Kidney glomerular epithelial cell (primary cell): ENCODE measurements around the gene MRS2.
"Not testable (repeated sequence)": the region's sequence is repeated elsewhere in the genome, so short reads cannot be mapped to it uniquely, and the experiment has no call there.

Experiments used
- DNase-seq: peaks from one replicate; lab custom pipeline; 2025; lab: John Stamatoyannopoulos, UW

MRS2 gene

DNA sequence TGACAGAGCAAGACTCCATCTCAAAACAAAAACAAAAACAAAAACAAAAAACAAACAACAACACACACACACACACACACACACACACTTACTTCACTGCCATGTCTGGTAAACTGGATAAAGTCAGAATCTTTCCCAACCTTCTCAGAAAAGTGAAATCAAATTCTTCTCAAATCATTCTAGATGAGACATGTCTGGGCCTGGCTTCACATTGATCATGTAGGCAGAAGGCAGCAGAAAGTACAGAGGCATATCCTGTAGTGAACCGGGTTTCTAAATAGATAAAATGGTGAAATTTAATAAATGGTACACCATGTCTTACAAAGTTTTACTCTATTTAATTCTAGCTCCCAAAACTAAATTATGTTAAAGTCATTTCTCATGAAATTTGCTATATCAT lies 14.9 kb upstream of the MRS2 start:
- no peak for DNase-seq

DNA sequence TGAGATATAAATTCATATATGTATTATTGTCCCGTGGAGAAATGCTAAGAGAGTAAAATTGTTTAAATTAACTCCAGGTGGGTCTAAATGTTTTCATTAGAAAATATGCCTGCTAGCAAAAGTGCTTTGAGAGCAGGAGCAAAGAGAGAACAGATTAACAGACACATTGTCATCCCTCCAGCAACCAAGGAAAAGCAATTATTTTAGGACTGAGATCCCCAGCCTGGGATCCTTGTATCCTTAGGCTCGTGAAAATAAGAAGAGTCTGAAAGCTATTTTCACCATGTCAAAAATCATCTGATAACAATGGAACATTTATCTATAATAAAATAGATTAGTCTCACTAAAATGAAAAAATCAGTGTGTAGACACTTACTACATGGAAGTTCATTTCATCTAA lies 11.5 kb upstream of the MRS2 start:
- DNase-seq, result no peak

DNA sequence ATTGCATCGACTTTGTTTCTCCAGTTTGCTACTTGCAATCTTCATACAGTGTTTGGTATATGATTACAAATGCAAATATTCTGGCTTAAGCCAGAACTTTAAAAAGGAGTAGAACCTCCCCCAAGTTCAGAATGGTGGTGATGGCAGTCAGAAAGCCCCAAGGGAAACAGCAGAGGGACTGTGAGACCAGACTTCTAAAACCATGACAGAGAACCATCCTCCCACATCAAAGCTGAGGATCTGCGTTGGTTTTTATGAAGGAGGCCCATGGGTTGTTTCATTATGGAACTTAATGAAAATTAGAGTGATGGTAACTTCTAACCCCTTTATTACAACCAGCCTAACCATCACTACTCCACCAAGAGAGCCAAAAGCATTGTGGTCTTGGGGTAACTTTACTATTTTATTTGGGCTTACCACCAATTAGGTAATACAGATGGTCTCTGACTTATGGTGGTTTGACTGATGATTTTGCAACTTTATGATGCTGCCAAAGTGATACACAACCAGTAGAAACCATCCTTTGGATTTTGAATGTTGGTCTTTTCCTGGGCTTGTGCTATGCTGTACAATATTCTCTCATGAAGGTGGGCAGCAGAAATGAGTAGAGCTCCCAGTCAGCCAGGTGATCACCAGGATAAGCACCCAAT lies 10.9 kb upstream of the MRS2 start:
- no peak for DNase-seq

DNA sequence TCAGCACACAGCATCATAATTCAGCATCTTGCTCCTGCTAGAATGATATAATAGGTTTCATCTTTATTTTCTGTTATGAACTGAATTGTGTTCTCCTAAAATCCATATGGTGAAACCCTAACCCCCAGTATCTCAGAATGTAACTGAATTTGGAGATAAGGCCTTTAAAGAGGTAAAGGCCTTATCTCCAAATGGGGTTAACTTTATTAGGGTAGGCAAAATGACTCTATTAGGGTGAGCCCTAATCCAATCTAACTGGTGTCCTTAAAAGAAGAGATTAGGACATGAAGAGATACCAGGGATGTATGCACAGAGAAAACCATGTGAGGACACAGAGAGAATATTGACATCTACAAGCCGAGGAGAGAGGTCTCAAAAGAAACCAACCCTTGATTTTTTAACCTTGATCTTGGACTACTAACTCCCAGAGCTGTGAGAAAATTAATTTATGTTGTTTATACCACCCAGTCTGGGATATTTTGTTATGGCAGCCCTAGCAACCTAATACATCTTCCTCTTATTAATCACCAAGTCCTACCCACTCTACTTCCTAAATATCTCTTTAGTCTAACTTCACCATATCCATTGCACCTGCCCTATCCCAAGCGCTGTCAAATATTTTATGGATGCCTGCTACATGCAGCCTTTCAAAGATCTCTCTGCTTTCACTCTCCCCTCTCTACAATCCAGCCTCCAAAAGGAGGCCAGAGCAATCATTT lies 8.5 kb upstream of the MRS2 start:
- DNase-seq, result no peak

DNA sequence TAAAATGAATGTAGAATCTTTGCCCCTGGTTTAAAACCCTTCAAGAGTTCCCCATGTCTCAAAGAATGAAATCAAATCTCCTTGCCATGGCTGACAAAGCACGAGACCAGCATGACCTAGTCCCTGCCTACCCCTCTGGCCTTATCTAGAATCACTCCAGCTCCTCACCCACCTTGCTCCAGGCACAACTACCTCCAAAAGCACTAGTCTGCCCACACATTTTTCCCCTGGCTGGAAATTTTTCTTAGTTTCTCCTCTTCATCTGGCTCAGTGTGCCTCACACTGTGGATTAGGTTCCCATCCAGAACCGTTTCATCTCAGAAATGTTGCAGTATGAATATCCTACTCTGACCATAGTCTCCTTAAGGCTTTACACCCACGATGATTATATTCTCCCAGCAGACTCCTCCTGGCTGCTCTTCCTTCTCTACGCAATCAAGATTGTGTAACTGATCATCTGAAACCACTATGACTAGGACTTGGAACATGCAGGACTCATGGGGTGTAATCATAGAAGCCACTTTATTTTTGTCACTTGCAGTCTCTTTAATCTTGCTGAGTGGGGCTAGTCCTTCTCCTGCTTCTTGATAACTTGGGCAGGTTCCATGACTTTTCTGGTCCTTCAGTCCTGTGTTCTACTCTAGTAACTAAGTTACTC lies 7.8 kb upstream of the MRS2 start:
- DNase-seq, result peak; percentile 46

DNA sequence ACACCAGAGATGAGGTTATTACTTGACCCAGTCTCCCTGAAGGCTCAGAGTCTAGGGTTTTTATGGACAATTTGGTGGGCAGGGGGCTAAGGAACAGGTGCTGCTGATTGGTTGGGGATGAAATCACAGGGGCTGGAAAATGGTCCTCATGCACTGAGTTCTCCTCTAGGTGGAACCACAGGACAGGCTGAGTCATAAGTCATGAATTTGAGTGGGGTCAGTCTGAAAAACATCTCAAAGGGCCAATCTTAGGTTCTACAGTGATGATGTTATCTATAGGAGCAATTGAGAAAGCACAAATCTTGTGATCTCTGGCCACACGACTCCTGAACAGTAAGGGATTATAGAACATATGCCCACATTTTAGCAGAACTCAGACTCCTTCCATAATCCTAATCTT lies 5.9 kb upstream of the MRS2 start:
- no peak for DNase-seq

DNA sequence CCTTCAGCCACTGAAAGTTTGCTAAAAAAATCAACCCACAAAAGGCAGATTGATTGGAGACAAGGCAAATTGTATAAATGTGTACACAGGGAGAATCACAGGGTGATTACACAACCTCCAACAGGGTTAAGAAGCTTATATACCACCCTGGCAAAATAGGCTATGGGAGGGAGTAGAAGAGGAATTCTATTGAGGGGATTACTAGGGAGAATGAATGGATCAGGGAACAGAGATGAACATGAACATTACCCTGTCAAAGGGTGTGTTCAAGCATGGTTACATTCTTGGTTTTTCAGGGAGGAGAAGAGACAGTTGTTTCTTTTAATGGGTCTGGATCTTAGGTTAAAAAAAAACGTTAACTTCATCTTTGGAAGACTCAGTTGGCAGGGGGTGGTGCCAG lies 5.1 kb upstream of the MRS2 start:
- no peak for DNase-seq

DNA sequence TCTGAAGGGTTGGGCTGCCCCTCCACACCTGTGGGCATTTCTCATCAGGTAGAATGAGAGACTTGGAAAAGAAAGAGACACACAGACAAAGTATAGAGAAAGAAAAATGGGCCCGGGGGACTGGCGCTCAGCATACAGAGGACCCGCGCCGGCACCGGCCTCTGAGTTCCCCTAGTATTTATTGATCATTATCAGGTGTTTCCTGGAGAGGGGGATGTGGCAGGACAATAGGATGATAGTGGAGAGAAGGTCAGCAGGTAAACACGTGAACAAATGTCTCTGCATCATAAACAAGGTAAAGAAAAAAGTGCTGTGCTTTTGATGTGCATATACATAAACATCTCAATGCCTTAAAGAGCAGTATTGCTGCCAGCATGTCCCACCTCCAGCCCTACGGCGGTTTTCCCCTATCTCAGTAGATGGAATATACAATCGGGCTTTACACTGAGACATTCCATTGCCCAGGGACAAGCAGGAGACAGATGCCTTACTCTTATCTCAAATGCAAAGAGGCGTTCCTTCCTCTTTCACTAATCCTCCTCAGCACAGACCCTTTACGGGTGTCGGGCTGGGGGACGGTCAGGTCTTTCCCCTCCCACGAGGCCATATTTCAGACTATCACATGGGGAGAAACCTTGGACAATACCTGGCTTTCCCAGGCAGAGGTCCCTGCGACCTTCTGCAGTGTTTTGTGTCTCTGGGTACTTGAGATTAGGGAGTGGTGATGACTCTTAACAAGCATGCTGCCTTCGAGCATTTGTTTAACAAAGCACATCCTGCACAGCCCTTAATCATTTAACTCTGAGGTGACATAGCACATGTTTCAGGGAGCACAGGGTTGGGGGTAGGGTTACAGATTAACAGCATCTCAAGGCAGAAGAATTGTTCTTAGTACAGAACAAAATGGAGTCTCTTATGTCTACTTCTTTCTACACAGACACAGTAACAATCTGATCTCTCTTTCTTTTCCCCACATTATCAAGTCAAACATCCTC lies 2.4 kb upstream of the MRS2 start:
- not testable (repeated sequence) for DNase-seq

DNA sequence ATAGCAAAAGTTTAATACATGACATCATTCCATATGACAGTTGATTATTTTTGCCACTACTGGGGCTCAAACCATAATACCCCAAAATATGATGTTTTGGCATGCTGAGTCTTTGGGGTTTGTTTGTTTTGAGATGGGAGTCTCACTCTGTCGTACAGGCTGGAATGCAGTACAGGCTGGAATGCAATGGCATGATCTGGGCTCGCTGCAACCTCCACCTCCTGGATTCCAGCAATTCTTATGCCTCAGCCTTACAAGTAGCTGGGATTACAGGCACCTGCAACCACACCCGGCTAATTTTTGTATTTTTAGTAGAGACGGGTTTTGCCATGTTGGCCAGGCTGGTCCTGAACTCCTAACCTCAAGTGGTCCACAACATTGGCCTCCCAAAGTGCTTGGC lies 1.3 kb upstream of the MRS2 start:
- no peak for DNase-seq

DNA sequence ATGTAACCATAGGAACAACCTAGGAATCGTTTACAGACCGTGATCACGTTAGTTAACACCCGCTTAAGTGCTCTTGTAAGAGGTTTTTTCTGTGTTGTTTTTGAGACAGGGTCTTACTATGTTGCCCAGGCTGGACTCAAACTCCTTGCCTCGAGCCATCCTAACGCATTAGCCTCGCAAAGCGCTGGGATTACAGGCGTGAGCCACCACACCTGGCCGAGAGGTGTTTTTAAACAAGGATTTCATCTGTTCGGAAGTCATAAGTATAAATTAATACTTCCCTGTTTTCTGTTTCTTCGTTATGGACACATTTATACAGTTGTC lies 727 bp downstream of the MRS2 start:
- no peak for DNase-seq

DNA sequence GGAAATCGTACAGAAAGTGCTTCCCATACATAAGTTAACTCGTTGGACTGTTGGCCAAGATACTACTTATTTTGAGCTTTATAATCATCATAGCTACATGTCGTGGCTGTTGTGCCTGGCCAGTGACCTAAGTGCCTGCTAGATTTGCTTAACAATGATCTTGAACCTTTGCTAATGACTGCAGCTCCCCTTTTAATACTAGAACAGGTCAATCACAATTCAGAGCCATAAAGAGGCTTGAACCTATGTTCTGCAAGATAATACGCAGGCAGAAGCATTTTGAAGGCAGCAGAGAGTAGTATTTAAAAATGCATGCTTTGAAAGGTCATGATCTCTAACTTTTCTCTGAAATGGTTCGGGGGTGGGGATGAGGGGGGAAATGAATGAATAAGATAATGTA lies 2.5 kb downstream of the MRS2 start:
- DNase-seq, result no peak

DNA sequence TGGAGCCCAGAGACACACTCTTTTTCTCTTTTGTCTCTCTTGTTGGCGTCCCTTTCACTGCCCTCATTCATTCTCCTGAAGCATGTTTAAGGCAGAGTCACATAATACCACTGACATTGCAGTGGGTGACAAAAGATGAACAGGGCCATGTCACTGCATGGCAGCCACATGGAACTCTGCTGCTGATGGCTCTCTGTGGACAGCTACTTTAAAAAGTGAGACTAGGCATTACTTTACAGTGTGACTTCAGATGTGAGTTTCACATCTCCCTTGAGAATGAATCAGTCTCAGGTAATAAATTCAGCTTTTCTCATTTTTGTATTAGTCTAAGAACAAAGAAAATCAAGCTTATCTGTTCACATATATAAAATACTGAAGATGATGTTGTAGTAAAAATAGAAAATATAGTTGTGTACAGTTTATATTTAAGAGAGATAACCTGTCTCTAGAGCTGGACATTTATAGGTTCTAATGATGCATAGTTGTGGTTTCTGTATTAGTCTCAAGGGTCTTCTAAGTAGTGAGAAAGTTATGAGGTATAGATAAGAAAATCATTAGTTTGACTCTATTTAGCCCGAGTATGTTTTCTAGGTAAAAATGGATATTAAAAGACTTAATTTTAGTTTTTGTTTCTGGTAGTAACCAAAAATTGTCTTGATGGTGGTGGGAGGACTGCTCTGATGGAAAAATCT lies 6.1 kb downstream of the MRS2 start:
- no peak for DNase-seq

DNA sequence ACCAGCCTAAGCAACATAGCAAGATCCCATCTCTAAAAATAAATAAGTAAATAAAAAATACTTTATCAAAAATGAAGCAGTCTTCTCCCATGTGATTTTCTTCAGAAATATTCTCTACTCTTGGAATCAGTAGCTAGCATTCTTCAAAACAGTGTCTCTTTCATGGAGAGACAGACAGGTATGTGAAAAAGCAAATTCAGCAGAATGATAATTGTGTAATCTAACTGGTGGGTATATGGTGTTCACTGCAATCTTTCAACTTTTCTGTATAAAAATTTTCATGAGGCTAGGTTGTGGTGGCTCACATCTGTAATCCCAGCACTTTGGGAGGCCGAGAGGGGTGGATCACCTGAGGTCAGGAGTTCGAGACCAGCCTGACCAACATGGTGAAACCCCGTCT lies 7.9 kb downstream of the MRS2 start:
- DNase-seq, result no peak

DNA sequence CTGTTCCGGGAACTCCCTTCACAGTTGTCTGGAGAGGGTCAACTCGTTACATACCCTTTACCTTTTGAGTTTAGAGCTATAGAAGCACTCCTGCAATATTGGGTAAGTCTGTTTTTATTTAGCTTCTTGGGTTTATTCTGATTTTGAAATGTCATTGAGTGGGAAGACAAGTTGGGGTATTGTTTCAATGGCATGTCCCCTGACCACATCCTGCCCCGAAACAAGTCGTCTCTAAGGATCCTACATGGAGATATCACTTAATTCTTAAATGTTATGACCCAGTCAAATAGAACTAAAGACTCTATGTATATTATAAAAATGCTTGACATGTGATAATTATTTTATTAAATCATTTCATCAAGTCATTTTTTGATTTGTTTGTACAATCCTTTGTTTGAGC lies 9.6 kb downstream of the MRS2 start:
- DNase-seq, result no peak

DNA sequence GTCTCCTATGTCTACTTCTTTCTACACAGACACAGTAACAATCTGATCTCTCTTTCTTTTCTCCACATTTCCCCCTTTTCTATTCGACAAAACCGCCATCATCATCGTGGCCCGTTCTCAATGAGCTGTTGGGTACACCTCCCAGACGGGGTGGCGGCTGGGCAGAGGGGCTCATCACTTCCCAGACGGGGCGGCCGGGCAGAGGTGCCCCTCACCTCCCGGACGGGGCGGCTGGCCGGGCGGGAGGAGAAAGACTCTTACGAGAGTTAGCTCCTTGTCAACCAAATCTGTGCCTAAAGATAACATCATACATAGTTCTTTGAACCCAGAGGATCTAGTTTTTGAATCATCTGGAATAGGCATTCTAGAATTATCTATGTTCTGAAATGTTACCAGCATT lies 11.8 kb downstream of the MRS2 start:
- DNase-seq, result not testable (repeated sequence)

DNA sequence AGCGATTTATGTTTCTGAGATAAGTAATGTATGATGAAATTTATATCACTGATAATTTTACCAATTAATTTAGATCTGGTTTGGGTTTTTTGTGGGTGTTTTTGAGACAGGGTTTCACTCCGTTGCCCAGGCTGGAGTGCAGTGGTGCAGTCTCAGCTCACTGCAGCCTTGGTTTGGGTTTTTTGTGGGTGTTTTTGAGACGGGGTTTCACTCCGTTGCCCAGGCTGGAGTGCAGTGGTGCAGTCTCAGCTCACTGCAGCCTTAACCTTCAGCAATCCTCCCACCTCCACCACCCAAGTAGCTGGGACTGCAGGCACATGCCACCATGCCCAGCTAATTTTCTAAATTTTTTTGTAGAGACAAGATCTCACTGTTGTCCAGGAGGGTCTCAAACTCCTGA lies 13.0 kb downstream of the MRS2 start:
- DNase-seq, result no peak

DNA sequence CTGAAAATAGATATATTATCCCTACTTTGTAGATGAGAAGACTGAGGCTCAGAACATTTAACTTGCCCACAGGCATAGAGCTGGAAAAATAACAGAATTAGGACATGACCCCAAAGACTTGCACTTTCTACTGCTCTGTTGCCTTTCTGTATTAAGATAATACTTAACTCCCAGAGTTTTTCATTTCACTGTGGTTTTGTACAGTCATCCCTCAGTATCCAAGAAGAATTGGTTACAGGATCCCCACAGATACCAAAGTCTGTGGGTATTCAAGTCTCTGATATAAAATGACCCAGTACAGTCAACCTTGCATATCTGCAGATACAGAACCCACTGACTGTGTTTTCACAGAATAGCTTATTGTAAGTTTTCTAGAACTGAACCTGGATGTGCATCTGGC lies 16.8 kb downstream of the MRS2 start:
- no peak for DNase-seq

DNA sequence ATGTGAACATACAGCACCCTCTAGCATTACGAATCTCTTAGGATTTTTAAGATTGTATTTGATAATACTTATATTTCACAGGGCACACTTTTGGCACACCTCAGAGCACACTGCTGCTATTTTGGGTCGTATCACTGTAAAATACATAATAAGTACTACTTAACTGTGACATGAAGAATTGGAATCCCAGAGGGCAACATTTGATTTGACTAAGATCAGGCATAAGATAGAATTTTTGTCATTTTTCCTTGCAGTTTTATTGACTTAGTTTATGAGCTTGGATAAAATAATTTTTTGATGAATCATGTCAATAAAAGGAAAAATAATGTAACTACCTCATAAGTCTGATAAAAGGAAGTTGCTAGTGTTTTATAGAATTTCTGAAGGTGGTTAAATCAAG lies 22.4 kb downstream of the MRS2 start:
- DNase-seq, result no peak

DNA sequence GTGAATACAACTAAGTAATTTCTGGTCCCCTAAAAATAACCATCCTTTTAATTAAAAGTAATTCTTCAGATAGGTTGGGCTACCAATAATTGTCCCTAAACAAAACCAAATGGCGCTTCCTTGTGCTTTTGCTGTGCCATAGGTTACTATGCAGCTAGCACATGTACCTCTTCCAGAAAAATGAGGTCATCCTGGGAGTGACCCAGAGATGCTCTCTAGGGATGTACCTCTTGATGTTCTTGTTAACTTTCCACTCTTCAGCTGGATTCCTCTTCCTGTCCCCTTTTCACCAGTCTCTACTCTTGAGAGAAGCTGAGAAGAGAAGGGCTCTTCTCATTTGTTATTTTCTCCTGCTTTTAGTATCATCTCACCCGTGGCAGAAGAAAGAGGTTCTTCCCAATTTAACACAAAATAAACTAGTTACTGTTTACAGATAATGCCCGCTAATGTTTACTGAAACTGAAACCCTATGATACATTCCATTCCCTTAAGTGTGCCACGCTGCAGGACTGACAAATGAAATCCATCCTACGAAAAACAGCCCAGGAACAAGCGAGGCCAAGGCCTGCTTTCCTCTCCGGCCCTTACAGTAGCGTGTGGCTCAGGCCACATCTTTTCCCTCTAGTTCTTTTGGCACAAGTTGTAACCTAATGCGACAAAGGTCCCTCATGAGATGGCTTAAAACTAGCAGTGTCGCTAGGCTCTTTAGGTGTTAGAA lies 24.2 kb downstream of the MRS2 start:
- no peak for DNase-seq

DNA sequence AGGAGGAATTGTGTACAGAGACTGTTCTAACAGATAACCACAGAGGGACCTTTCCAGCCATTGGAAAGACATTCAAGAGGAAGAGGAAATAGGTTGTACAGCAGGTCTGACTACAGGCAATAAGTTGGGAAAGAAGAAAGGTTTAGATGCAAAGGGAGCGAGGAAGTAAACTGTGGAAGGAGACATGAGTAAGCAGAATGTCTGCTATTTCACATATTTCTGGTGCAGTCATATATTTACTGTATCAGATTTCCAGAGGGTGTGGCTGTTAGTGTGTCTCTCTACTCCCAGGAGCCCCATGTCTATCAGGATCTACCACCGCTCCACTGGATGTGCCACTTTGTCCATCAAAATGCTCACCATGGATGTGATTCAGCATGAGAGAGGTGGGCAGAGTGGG lies 25.9 kb downstream of the MRS2 start:
- no peak for DNase-seq

DNA sequence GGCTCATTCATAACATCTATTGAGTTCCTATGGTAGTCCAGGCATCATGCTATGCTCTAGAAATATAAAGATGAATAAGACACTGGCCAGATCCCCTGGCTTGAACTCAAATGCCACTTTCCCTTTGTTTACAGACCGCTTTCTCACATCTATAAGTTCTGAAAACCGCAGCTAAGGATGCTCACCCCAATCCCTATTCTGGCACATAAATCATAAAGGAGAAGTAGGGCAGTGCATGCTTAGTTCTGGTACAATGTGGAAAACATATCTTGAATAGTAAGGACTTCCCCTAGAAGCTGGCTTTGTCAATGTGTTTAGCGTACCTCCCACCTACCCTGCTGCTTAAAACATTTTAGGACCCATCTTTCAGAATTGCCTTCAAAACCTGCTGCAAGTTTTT lies 26.4 kb downstream of the MRS2 start:
- no peak for DNase-seq
